Progenitor cell of endocrine pancreas (in vitro differentiated cells): ENCODE data around the gene CDC45. TPM values are rescaled to one million over a fixed set of nuclear protein-coding genes. Genes with fewer than 3 reads are reported as not detected.
A peak's percentile ranks its signal among the peaks of the same experiment; 100 is the strongest.

Source experiments
- DNase-seq: peaks from one replicate; pipeline ENCODE4 v3.0.0; 2021; ENCODE audit warnings: low spot score; ENCODE audit not compliant: unreplicated experiment
- H3K27ac Mint-ChIP-seq: 2 replicates; pipeline ENCODE4 v1.8.0; 2021; ENCODE audit warnings: mild to moderate bottlenecking, moderate library complexity, mixed read lengths
- H3K27me3 Mint-ChIP-seq: 2 replicates; pipeline ENCODE4 v1.8.0; 2021; ENCODE audit warnings: mixed read lengths
- H3K36me3 Mint-ChIP-seq: 2 replicates; pipeline ENCODE4 v1.8.0; 2022; ENCODE audit warnings: mixed read lengths; ENCODE audit not compliant: insufficient read depth
- H3K4me1 Mint-ChIP-seq: 2 replicates; pipeline ENCODE4 v1.8.0; 2021; ENCODE audit warnings: low read depth, mixed read lengths
- H3K4me3 Mint-ChIP-seq: 2 replicates; pipeline ENCODE4 v1.8.0; 2021; ENCODE audit warnings: low read depth, mild to moderate bottlenecking, moderate library complexity, mixed read lengths
- H3K9me3 Mint-ChIP-seq: 2 replicates; pipeline ENCODE4 v1.8.0; 2021; ENCODE audit warnings: low read depth, mixed read lengths
- CTCF ChIP-seq: fragments of 200-600 bp; sonication (generic); IDR thresholded peaks from one replicate; pipeline ENCODE4 v1.5.0; 2021; ENCODE audit warnings: antibody characterized with exemption, mild to moderate bottlenecking; ENCODE audit not compliant: unreplicated experiment
- total RNA-seq: library from RNA; stranded (reverse); gene quantifications from 2 replicates; pipeline ENCODE4 v1.2.1, GENCODE V29; 2021

CDC45 gene
- total RNA-seq, 1 donor from 2014 or later = 18.1 TPM

DNA sequence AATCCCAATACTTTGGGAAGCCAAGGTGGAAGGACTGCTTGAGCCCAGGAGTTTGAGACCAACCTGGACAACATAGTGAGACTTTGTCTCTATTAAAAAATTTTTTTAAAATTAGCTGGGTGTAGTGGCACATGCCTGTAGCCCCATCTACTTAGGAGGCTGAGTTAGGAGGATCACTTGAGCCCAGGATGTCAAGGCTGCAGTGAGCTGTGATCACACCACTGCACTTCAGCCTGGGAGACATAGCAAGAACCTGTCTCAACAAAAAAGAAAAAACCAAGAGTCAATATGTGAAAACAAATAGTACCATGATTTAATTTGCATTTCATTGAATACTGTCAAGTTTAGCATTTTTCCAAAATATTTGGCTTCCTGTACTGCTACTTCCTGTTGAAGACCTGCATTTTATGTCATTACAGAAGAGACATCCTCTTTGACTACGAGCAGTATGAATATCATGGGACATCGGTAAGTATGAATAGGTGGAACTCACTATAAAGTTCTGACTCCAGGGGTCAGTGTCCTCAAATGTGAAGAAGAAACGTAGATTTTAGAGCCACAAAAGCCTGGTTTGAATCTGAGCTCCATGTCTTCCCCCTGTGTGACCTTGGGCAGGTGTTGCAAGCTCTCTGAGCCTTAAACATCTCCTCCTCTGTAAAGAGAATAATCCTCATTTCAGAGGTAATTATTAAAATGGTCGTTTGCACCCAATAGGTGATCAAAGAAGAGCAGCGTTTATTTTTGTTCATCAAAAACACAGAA, 16.0 kb downstream of the CDC45 start:
- H3K36me3 Mint-ChIP-seq = peaks cover 3% of the 10 kb centered on the region

GRCh38 chr22:19496324-19496630, 16.6 kb downstream of the CDC45 start:
- Mint-ChIP-seq H3K4me3 (no peak overlapping the region), H3K4me1 (no peaks in the 10 kb centered on the region), H3K9me3 (no peaks in the 10 kb centered on the region), H3K27me3 (no peaks in the 10 kb centered on the region), H3K36me3 (peaks cover 3% of the 10 kb centered on the region), H3K27ac (no peak overlapping the region)
- TF ChIP-seq CTCF = no peak
- no peak for DNase-seq

More for the DNA sequence above, 16.0 kb downstream of the CDC45 start:
- DNase-seq = no peak
- no peaks in the 10 kb centered on the region for H3K4me1 Mint-ChIP-seq
- H3K27ac Mint-ChIP-seq = no peak overlapping the region
- no peaks in the 10 kb centered on the region for H3K9me3 Mint-ChIP-seq
- TF ChIP-seq CTCF = peak; percentile 15
- H3K27me3 Mint-ChIP-seq = no peaks in the 10 kb centered on the region
- no peak overlapping the region for H3K4me3 Mint-ChIP-seq

GRCh38 chr22:19497245-19497644, 17.5 kb downstream of the CDC45 start:
- Mint-ChIP-seq H3K9me3 (no peaks in the 10 kb centered on the region), H3K36me3 (peaks cover 3% of the 10 kb centered on the region), H3K27ac (no peak overlapping the region), H3K27me3 (no peaks in the 10 kb centered on the region), H3K4me3 (no peak overlapping the region), H3K4me1 (no peaks in the 10 kb centered on the region)
- TF ChIP-seq CTCF = no peak
- DNase-seq = no peak

DNA sequence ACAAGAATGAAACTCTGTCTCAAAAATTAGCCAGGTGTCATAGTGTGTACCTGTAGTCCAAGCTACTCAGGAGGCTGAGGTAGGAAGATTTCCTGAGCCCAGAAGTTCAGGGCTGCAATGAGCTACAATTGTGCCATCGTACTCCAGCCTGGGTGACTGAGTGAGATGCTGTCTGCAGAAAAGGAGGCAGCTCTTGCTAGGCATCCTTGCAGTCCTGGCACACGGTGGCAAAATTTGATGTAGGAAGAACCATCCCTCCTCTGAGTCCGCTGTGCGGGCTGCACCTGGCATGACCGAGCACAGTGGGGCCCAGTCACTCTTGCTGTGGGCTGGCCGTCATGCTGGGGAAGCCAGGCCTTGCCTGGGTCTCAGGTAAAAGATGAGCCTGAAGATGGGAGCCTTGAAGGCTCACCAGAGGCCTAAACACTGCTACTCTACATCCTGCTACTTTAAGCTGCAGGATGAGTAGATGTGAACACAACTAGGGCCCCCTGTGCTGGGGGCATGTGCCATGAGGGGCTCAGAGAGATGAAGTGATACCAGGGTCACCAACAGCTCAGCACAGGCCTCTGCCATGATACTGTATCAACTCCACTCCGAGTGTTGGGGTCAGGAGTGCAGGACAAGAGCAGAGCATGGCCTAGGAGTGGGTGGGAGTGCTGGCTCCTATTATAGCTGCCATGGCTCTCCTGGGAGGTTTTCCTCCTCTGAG, 18.6 kb downstream of the CDC45 start:
- no peaks in the 10 kb centered on the region for H3K9me3 Mint-ChIP-seq
- H3K27ac Mint-ChIP-seq = no peak overlapping the region
- no peak for DNase-seq
- H3K27me3 Mint-ChIP-seq = no peaks in the 10 kb centered on the region
- no peaks in the 10 kb centered on the region for H3K36me3 Mint-ChIP-seq
- no peaks in the 10 kb centered on the region for H3K4me1 Mint-ChIP-seq
- H3K4me3 Mint-ChIP-seq = no peak overlapping the region
- no peak for TF ChIP-seq CTCF

DNA sequence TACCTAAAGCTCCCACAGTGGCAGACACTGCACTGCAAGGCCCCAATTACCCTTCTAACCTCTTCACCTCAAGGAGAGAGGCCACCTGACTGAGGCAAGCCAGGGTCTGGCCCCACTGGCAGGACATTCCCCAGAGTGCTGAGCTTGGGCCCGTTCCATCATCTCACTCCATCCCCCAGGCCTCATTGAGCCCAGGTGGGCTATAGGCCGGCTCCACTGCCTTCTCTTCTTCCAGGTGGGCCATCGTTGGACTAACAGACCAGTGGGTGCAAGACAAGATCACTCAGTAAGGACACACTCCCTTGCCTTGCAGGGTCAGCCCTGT, 19.1 kb downstream of the CDC45 start:
- H3K4me3 Mint-ChIP-seq = no peak overlapping the region
- no peak for TF ChIP-seq CTCF

More for the DNA sequence above, 19.1 kb downstream of the CDC45 start:
- H3K27ac Mint-ChIP-seq = no peak overlapping the region
- no peaks in the 10 kb centered on the region for H3K4me1 Mint-ChIP-seq
- H3K36me3 Mint-ChIP-seq = no peaks in the 10 kb centered on the region
- no peak for DNase-seq
- H3K27me3 Mint-ChIP-seq = no peaks in the 10 kb centered on the region
- no peaks in the 10 kb centered on the region for H3K9me3 Mint-ChIP-seq
